Neuronal stem cell (in vitro differentiated cells): ENCODE measurements around the gene ACOXL.

ENCODE experiments used
- DNase-seq: peaks from one replicate; pipeline ENCODE4 v3.0.0-alpha.2; 2013; ENCODE audit warnings: low spot score
- H2AFZ ChIP-seq: one replicate; pipeline ENCODE4 v1.6.1; 2013; ENCODE audit warnings: mild to moderate bottlenecking, low read length, inconsistent platforms
- H2AK5ac ChIP-seq: 2 replicates; pipeline ENCODE4 v1.6.1; 2013; ENCODE audit warnings: low read depth, mild to moderate bottlenecking, inconsistent platforms, low read length, moderate library complexity, mixed read lengths
- H2BK120ac ChIP-seq: 2 replicates; pipeline ENCODE4 v1.6.1; 2013; ENCODE audit warnings: low read depth, mild to moderate bottlenecking, inconsistent platforms, low read length, moderate library complexity, mixed read lengths
- H2BK12ac ChIP-seq: one replicate; pipeline ENCODE4 v1.6.1; 2013; ENCODE audit warnings: low read length, inconsistent platforms
- H2BK15ac ChIP-seq: 2 replicates; pipeline ENCODE4 v1.6.1; 2013; ENCODE audit warnings: mild to moderate bottlenecking, low read length, inconsistent platforms, mixed read lengths
- H2BK5ac ChIP-seq: one replicate; pipeline ENCODE4 v1.6.1; 2013; ENCODE audit warnings: inconsistent platforms, mild to moderate bottlenecking, low read length, moderate library complexity
- H3K14ac ChIP-seq: one replicate; pipeline ENCODE4 v1.6.1; 2013; ENCODE audit warnings: low read length, inconsistent platforms
- H3K18ac ChIP-seq: 2 replicates; pipeline ENCODE4 v1.6.1; 2013; ENCODE audit warnings: low read length, inconsistent platforms
- H3K23ac ChIP-seq: 2 replicates; pipeline ENCODE4 v1.6.1; 2013; ENCODE audit warnings: low read depth, mild to moderate bottlenecking, mixed read lengths, low read length, inconsistent platforms; ENCODE audit not compliant: poor library complexity
- H3K27ac ChIP-seq: replicated peaks from 3 replicates; pipeline ENCODE4 v1.5.1; 2013; ENCODE audit warnings: low read length, inconsistent platforms
- H3K27me3 ChIP-seq, 3 experiments: 2 replicates each; pipeline ENCODE4 v1.6.1; 2013; ENCODE audit warnings: low read length in 3 of 3, mild to moderate bottlenecking in 2 of 3, inconsistent platforms in 1 of 3, low read depth in 1 of 3, mixed read lengths in 1 of 3, moderate library complexity in 1 of 3; ENCODE audit not compliant: control insufficient read depth in 3 of 3, insufficient read depth in 3 of 3
- H3K36me3 ChIP-seq, 2 donors: replicated peaks in 1 of 2; 2 replicates each; pipeline ENCODE4 v1.6.1; 2013; ENCODE audit warnings: low read length in 2 of 2; ENCODE audit not compliant: control insufficient read depth in 2 of 2, insufficient read depth in 2 of 2
- H3K4ac ChIP-seq: 2 replicates; pipeline ENCODE4 v1.6.1; 2013; ENCODE audit warnings: inconsistent platforms, mild to moderate bottlenecking, low read length, moderate library complexity
- H3K4me1 ChIP-seq, 2 donors: 1 replicate in 1 of 2; 2 replicates in 1 of 2; pipeline ENCODE4 v1.6.1; 2013; ENCODE audit warnings: low read length in 2 of 2, low read depth in 1 of 2; ENCODE audit not compliant: control insufficient read depth in 2 of 2, insufficient read depth in 1 of 2
- H3K4me2 ChIP-seq: one replicate; pipeline ENCODE4 v1.6.1; 2013; ENCODE audit warnings: mild to moderate bottlenecking, low read length, inconsistent platforms; ENCODE audit not compliant: insufficient read depth, poor library complexity, severe bottlenecking
- H3K4me3 ChIP-seq, 2 donors: 2 replicates each; pipeline ENCODE4 v1.5.1; 2013; ENCODE audit warnings: low read length in 2 of 2, mild to moderate bottlenecking in 2 of 2, inconsistent platforms in 1 of 2, moderate library complexity in 1 of 2
- H3K79me1 ChIP-seq: one replicate; pipeline ENCODE4 v1.6.1; 2013; ENCODE audit warnings: low read depth, mild to moderate bottlenecking, inconsistent platforms, low read length, moderate library complexity
- H3K9ac ChIP-seq: one replicate; pipeline ENCODE4 v1.6.1; 2013; ENCODE audit warnings: mild to moderate bottlenecking, low read depth, low read length, inconsistent platforms; ENCODE audit not compliant: poor library complexity
- H3K9me3 ChIP-seq, 2 donors: replicated peaks in 1 of 2; 2 replicates each; pipeline versions ENCODE3 to v1.6.1; 2013; ENCODE audit warnings: low read length in 2 of 2, mild to moderate bottlenecking in 2 of 2, inconsistent platforms in 1 of 2, low read depth in 1 of 2, mixed read lengths in 1 of 2, moderate library complexity in 1 of 2; ENCODE audit not compliant: control insufficient read depth in 2 of 2, insufficient read depth in 1 of 2
- H4K8ac ChIP-seq: one replicate; pipeline ENCODE4 v1.6.1; 2013; ENCODE audit warnings: low read depth, mild to moderate bottlenecking, inconsistent platforms, low read length, moderate library complexity
- H4K91ac ChIP-seq: one replicate; pipeline ENCODE4 v1.6.1; 2013; ENCODE audit warnings: low read length, low read depth, mild to moderate bottlenecking, inconsistent platforms; ENCODE audit not compliant: poor library complexity
- WGBS, 2 donors: extraction: QIAGEN DNeasy Blood & Tissue Kit; methylation state at CpG; one replicate each; pipeline ENCODE4 v1.1.7; 2013; ENCODE audit warnings: missing lambda C conversion rate in 2 of 2, mixed read lengths in 1 of 2; ENCODE audit not compliant: insufficient read length in 2 of 2, insufficient replicate concordance in 1 of 2; ENCODE audit errors: extremely low coverage in 2 of 2; 5-methylcytosine and 5-hydroxymethylcytosine counted together

Gene ACOXL

DNA sequence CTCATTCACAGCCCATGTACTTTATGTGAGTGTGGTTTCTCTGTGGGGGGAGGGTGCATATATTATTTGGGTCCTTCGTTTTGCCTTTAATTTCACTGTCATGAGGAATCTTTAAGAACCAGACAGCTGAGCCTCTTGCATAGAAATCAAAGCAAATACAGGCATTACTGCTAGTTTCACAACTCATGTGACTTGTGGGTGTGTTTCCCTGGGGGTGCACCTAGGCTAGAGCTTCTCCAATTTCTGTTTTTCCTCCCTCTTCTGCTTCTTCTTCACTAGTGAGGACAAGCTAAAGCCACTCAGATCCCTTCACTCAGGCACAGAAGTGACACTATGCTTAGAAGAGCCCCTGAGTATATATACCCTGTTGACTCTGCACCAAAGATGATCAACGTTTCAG lies 131.4 kb downstream of the ACOXL start:
- Histone ChIP-seq H3K23ac (no peak overlapping the region), H3K27ac (no peak overlapping the region), H3K9me3 (no peaks in the 10 kb centered on the region), H3K79me1 (no peaks in the 10 kb centered on the region), H4K8ac (no peak overlapping the region), H4K91ac (no peak overlapping the region), H2AK5ac (peak overlapping the region; percentile 20), H3K18ac (no peak overlapping the region), H2BK15ac (peak overlapping the region; percentile 30), H3K4me1 (peaks cover 17 to 42% of the 10 kb centered on the region in 2 donors), H3K36me3 (no peaks in the 10 kb centered on the region), H3K14ac (no peak overlapping the region), H3K4ac (no peak overlapping the region), H2BK12ac (no peak overlapping the region), H3K9ac (no peak overlapping the region), H3K4me2 (no peak overlapping the region), H2BK5ac (no peak overlapping the region), H2BK120ac (no peak overlapping the region), H2AFZ (no peak overlapping the region), H3K4me3 (no peak overlapping the region), H3K27me3 (peaks cover 0 to 7% (median 0%) of the 10 kb centered on the region in 3 experiments)
- WGBS, 2 donors: no CpG with 5 or more reads among the region's 2 CpGs
- DNase-seq: no peak

DNA sequence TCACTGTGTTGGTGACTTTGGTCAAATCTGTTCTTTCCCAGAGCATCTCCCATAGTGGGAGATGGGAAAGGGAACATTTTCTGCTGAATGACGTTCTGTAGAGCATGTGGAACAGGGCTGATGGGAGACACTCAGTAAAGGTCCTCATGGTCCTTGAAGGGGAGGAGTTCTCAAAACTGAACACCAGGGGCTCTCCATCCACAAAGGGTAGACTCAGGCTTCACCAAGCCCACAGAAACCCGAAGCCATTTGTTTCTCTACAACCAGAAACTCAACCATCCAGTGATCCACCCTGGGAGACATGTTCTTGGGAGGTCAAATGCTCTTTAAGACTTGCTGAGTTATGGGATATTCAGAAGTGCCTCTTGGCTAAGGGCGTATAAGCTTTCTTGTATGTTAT lies 131.8 kb downstream of the ACOXL start:
- Histone ChIP-seq H4K91ac (no peak overlapping the region), H3K27me3 (peaks cover 0 to 7% (median 0%) of the 10 kb centered on the region in 3 experiments), H2BK120ac (no peak overlapping the region), H3K4me2 (no peak overlapping the region), H3K4me3 (no peak overlapping the region), H4K8ac (no peak overlapping the region), H3K4me1 (peaks cover 13 to 43% of the 10 kb centered on the region in 2 donors), H2BK12ac (no peak overlapping the region), H2AK5ac (peak overlapping the region; percentile 20), H3K18ac (no peak overlapping the region), H2AFZ (no peak overlapping the region), H3K14ac (no peak overlapping the region), H3K23ac (no peak overlapping the region), H3K79me1 (no peaks in the 10 kb centered on the region), H2BK15ac (peak overlapping the region; percentile 30), H3K27ac (no peak overlapping the region), H3K36me3 (no peaks in the 10 kb centered on the region), H3K9ac (no peak overlapping the region), H3K9me3 (no peaks in the 10 kb centered on the region), H2BK5ac (no peak overlapping the region), H3K4ac (no peak overlapping the region)
- DNase-seq: no peak
- no CpG with 5 or more reads among the region's 3 CpGs for WGBS, 2 donors

DNA sequence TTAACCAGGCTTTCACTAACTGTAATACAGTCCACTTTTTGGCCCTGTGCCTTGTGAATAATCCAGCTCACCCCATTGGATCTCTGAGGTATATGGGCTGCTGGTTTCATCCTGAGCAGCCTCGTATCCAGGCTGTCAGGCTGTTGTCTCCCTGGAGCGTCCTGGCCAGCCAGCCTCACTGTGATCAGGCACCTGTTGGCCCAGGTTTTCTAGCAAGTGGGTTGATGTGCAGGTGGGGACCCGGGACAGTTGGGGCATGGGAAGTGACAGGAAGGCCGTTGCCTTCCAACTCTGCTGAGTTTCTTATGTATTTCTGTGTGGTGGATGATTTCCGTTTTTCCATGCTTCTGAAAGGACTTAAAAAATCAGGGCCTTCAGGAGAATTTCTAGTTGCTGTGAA lies 132.4 kb downstream of the ACOXL start:
- no peak overlapping the region for H2BK5ac ChIP-seq
- no peak overlapping the region for H3K9ac ChIP-seq
- no peak overlapping the region for H3K4ac ChIP-seq
- no peak overlapping the region for H3K4me3 ChIP-seq
- H2BK15ac ChIP-seq: no peak overlapping the region
- no peak overlapping the region for H2BK120ac ChIP-seq
- peaks cover 0 to 7% (median 0%) of the 10 kb centered on the region in 3 experiments for H3K27me3 ChIP-seq
- WGBS, 2 donors: no CpG with 5 or more reads among the region's 5 CpGs
- no peak overlapping the region for H4K91ac ChIP-seq
- H2AK5ac ChIP-seq: no peak overlapping the region
- no peak for DNase-seq
- H3K14ac ChIP-seq: no peak overlapping the region
- no peak overlapping the region for H2AFZ ChIP-seq
- no peaks in the 10 kb centered on the region for H3K9me3 ChIP-seq
- H3K36me3 ChIP-seq: no peaks in the 10 kb centered on the region
- H3K4me2 ChIP-seq: no peak overlapping the region
- H2BK12ac ChIP-seq: peak overlapping the region; percentile 68
- no peak overlapping the region for H3K27ac ChIP-seq
- no peaks in the 10 kb centered on the region for H3K79me1 ChIP-seq
- peaks cover 10 to 43% of the 10 kb centered on the region in 2 donors for H3K4me1 ChIP-seq
- no peak overlapping the region for H4K8ac ChIP-seq
- H3K18ac ChIP-seq: no peak overlapping the region
- no peak overlapping the region for H3K23ac ChIP-seq

DNA sequence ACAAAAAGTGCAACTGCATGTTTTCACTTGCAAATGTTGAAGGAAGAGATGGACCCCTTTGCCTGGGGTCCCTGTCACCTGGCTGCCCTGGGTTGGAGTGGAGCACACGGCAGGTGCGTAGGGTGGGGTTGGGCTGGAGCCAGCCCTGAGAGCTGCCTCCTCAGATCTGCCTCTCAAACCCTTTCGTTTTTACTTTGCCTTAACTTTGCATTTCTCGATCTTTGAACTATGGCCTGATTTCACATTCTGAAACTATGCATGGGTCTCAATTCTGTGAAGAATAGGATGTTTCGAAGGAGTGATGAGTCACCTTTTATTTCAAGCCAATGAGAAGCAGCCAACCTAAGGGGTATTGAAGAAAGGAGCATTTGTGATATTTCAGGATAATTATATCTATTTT lies 132.8 kb downstream of the ACOXL start:
- H3K36me3 ChIP-seq: no peaks in the 10 kb centered on the region
- no peaks in the 10 kb centered on the region for H3K9me3 ChIP-seq
- H3K4me3 ChIP-seq: no peak overlapping the region
- H2BK12ac ChIP-seq: no peak overlapping the region
- H3K9ac ChIP-seq: no peak overlapping the region
- H2BK5ac ChIP-seq: no peak overlapping the region
- H3K4me2 ChIP-seq: no peak overlapping the region
- H3K27me3 ChIP-seq: peaks cover 0 to 7% (median 0%) of the 10 kb centered on the region in 3 experiments
- no peak overlapping the region for H3K14ac ChIP-seq
- no peak overlapping the region for H2BK15ac ChIP-seq
- no peak overlapping the region for H2AFZ ChIP-seq
- H4K91ac ChIP-seq: no peak overlapping the region
- no peak overlapping the region for H3K4ac ChIP-seq
- no peak overlapping the region for H4K8ac ChIP-seq
- DNase-seq: no peak
- peaks cover 10 to 43% of the 10 kb centered on the region in 2 donors for H3K4me1 ChIP-seq
- H3K18ac ChIP-seq: no peak overlapping the region
- H2AK5ac ChIP-seq: no peak overlapping the region
- no peaks in the 10 kb centered on the region for H3K79me1 ChIP-seq
- no peak overlapping the region for H2BK120ac ChIP-seq
- H3K27ac ChIP-seq: no peak overlapping the region
- H3K23ac ChIP-seq: no peak overlapping the region
- no CpG with 5 or more reads among the region's 5 CpGs for WGBS, 2 donors
